ENCODE data around the gene KCNJ12. TPM values are rescaled to one million over a fixed set of nuclear protein-coding genes. Genes with fewer than 3 reads are reported as not detected.
"Not testable (repeated sequence)": the region's sequence is repeated elsewhere in the genome, so short reads cannot be mapped to it uniquely, and the experiment has no call there.

Gene KCNJ12
- total and polyA plus RNA-seq, 2 of the 13 experiments (the other 11 are each of a cell fraction or from before 2014, with no cell fraction given): not detected

- CTCF ChIA-PET (ENCODE audit: low intra/inter-chr PET ratio, low total read pairs): no interaction called here
- Histone ChIP-seq H3K9ac (ENCODE audit: insufficient read depth, low read depth, low read length) (no peak overlapping the region), H3K4me1 (ENCODE audit: insufficient read depth, low read length) (no peaks in the 10 kb centered on the region), H3K27me3 (ENCODE audit: control insufficient read depth in 1 of 2, insufficient read depth in 2 of 2, low read length in 2 of 2) (peaks cover 0 to 30% of the 10 kb centered on the region in 2 experiments; a peak in 4 of 5 replicates), H3K79me2 (ENCODE audit: insufficient read depth, low read length) (no peaks in the 10 kb centered on the region), H3K27ac (ENCODE audit: extremely low read length, insufficient read depth, low read length) (no peak overlapping the region), H3K36me3 (replicated peaks in 1 of 2; ENCODE audit: control insufficient read depth in 1 of 2, insufficient read depth in 2 of 2, low read length in 2 of 2) (no peaks in the 10 kb centered on the region), H2AFZ (ENCODE audit: low read length) (no peak overlapping the region), H3K4me3 (replicated peaks in 1 of 3; ENCODE audit: insufficient read depth in 1 of 3, low read depth in 2 of 3, low read length in 3 of 3) (no peak overlapping the region), H3K4me2 (ENCODE audit: low read depth, low read length) (no peak overlapping the region), H4K20me1 (ENCODE audit: insufficient read depth, low read length) (no peaks in the 10 kb centered on the region), H3K9me3 (ENCODE audit: low read length) (no peaks in the 10 kb centered on the region)
- TF ChIP-seq NFKBIZ (CRISPR knock-in tag; IDR thresholded peaks at IDR 0.05) (no peak), PHF5A (CRISPR knock-in tag; IDR thresholded peaks at IDR 0.05; ENCODE audit: low read depth, unreplicated experiment) (no peak), TP53 (CRISPR knock-in tag; conservative IDR thresholded peaks at IDR 0.05) (no peak), ADNP (CRISPR knock-in tag; IDR thresholded peaks at IDR 0.05) (no peak), KAT8 (CRISPR knock-in tag; IDR thresholded peaks at IDR 0.05) (no peak)
- no peak for DNase-seq (ENCODE audit: low spot score)
- POLR2A ChIA-PET: interaction anchor here (0.8 kb wide), 1 partner anchor 113 kb away, joined by 3 read pairs; no protein-coding TSS in a partner anchor
- in situ Hi-C loops (cut with HindIII; ENCODE audit: extremely low pct_ligation_motif_present, low pct_unique_long_range_greater_than_20kb): no loop called here
- no TSS peak for BruUV-seq (replicated peaks)
- WGBS (ENCODE audit: low lambda C conversion rate): 18% methylated on average over 13 of the region's 13 CpGs
- no peak for ATAC-seq
- intact Hi-C loops (cut with micrococcal nuclease; ENCODE audit: unreplicated experiment): no loop called here
- FAIRE-seq: no peak
Measured at GRCh38 chr17:21399474-21400186, 23.5 kb downstream of the KCNJ12 start.

GRCh38 chr17:21400187-21400569 lies 24.0 kb downstream of the KCNJ12 start:
- 20% methylated on average over 5 of the region's 9 CpGs for WGBS (ENCODE audit: low lambda C conversion rate)
- not testable (repeated sequence) for BruUV-seq (replicated peaks); H3K36me3 ChIP-seq (replicated peaks in 1 of 2; ENCODE audit: control insufficient read depth in 1 of 2, insufficient read depth in 2 of 2, low read length in 2 of 2)

More at GRCh38 chr17:21400187-21400569, 24.0 kb downstream of the KCNJ12 start:
- CTCF ChIA-PET (ENCODE audit: low intra/inter-chr PET ratio, low total read pairs); in situ Hi-C loops (cut with HindIII; ENCODE audit: extremely low pct_ligation_motif_present, low pct_unique_long_range_greater_than_20kb); H3K4me2 ChIP-seq (ENCODE audit: low read depth, low read length); H4K20me1 ChIP-seq (ENCODE audit: insufficient read depth, low read length); POLR2A ChIA-PET; DNase-seq (ENCODE audit: low spot score); intact Hi-C loops (cut with micrococcal nuclease; ENCODE audit: unreplicated experiment); H3K27ac ChIP-seq (ENCODE audit: extremely low read length, insufficient read depth, low read length); H3K4me1 ChIP-seq (ENCODE audit: insufficient read depth, low read length); FAIRE-seq; H3K9ac ChIP-seq (ENCODE audit: insufficient read depth, low read depth, low read length); H3K79me2 ChIP-seq (ENCODE audit: insufficient read depth, low read length); H3K9me3 ChIP-seq (ENCODE audit: low read length); H3K4me3 ChIP-seq (replicated peaks in 1 of 3; ENCODE audit: insufficient read depth in 1 of 3, low read depth in 2 of 3, low read length in 3 of 3); H2AFZ ChIP-seq (ENCODE audit: low read length); ATAC-seq: not testable (repeated sequence)
- H3K27me3 ChIP-seq (ENCODE audit: control insufficient read depth in 1 of 2, insufficient read depth in 2 of 2, low read length in 2 of 2): peaks cover 0 to 30% of the 10 kb centered on the region in 2 experiments; a peak in 4 of 5 replicates

Measured in HepG2 (cell line).